Endothelial cell of umbilical vein (primary cell): ENCODE results near the gene PCNX1. TPM values are rescaled to one million over a fixed set of nuclear protein-coding genes. Genes with fewer than 3 reads are reported as not detected.

ENCODE experiments used
- BruUV-seq: library from RNA; stranded (reverse); fragments of 400-500 nt; replicated peaks from 2 replicates; lab custom pipeline; 2021; lab: Mats Ljungman, UMichigan
- CTCF ChIA-PET: fragments of 300-600, 350-600 bp; sonication (Branson Sonifier 250); formaldehyde crosslinking; loops from one replicate; lab custom pipeline; 2021; ENCODE audit warnings: antibody characterized with exemption, inconsistent platforms; lab: Charles Lee
- POLR2A ChIA-PET: fragments of 300-600, 350-600 bp; sonication (Branson Sonifier 250); formaldehyde crosslinking; loops from one replicate; lab custom pipeline; 2021; ENCODE audit warnings: antibody characterized with exemption, inconsistent platforms; lab: Charles Lee
- DNase-seq: peaks from one replicate; pipeline ENCODE4 v3.0.0-alpha.2; 2011; ENCODE audit warnings: low read depth, low spot score
- FAIRE-seq: peaks from 2 replicates; lab custom pipeline; 2011; peaks lifted over from hg19 to GRCh38; lab: Jason Lieb, UNC
- H2AFZ ChIP-seq: 2 replicates; pipeline ENCODE4 v1.6.0; 2012; ENCODE audit warnings: low read depth, low read length, control low read depth, inconsistent platforms
- H3K27ac ChIP-seq: 2 replicates; pipeline ENCODE4 v1.5.1; 2011; ENCODE audit warnings: low read depth, mild to moderate bottlenecking, control low read depth, low read length, moderate library complexity; ENCODE audit not compliant: insufficient read depth
- H3K27me3 ChIP-seq, 2 experiments: 2 replicates each; pipeline versions ENCODE4 v1.6.0 to v1.6.1; 2011; ENCODE audit warnings: low read length in 2 of 2, mixed read lengths in 1 of 2; ENCODE audit not compliant: control insufficient read depth in 2 of 2, insufficient read depth in 2 of 2
- H3K36me3 ChIP-seq, 2 experiments: 2 replicates in 1 of 2; 3 replicates in 1 of 2; pipeline ENCODE4 v1.5.1; 2011; ENCODE audit warnings: low read length in 2 of 2, mild to moderate bottlenecking in 1 of 2, moderate library complexity in 1 of 2; ENCODE audit not compliant: control insufficient read depth in 2 of 2, insufficient read depth in 2 of 2; ENCODE audit errors: extremely low read depth in 1 of 2
- H3K4me1 ChIP-seq: 3 replicates; pipeline ENCODE4 v1.5.1; 2011; ENCODE audit warnings: mild to moderate bottlenecking, low read length; ENCODE audit not compliant: control insufficient read depth, insufficient read depth; ENCODE audit errors: extremely low read depth
- H3K4me2 ChIP-seq: 2 replicates; pipeline ENCODE4 v1.6.1; 2011; ENCODE audit warnings: low read length, control low read depth, mixed read lengths; ENCODE audit not compliant: insufficient read depth
- H3K4me3 ChIP-seq, 3 experiments: fragments of 200-600 bp in 1 of 3; sonication (generic), shearing (Covaris generic) in 1 of 3; replicated peaks in 1 of 3; 2 replicates each; pipeline ENCODE4 v1.5.1; 2011 to 2016; ENCODE audit warnings: control low read depth in 3 of 3, low read length in 3 of 3, mild to moderate bottlenecking in 2 of 3, inconsistent platforms in 1 of 3, low read depth in 1 of 3, moderate library complexity in 1 of 3; ENCODE audit not compliant: insufficient read depth in 1 of 3
- H3K79me2 ChIP-seq: 2 replicates; pipeline ENCODE4 v1.6.0; 2012; ENCODE audit warnings: low read length, inconsistent platforms; ENCODE audit not compliant: control insufficient read depth, insufficient read depth
- H3K9ac ChIP-seq: replicated peaks from 2 replicates; pipeline ENCODE3; 2011; ENCODE audit warnings: low read length, control low read depth; ENCODE audit not compliant: insufficient read depth; ENCODE audit errors: extremely low read depth
- H3K9me1 ChIP-seq: replicated peaks from 3 replicates; pipeline ENCODE4 v1.6.0; 2011; ENCODE audit warnings: mild to moderate bottlenecking, low read length; ENCODE audit not compliant: control insufficient read depth, insufficient read depth; ENCODE audit errors: extremely low read depth
- H3K9me3 ChIP-seq: replicated peaks from 2 replicates; pipeline ENCODE4 v1.5.1; 2012; ENCODE audit warnings: low read length, inconsistent platforms; ENCODE audit not compliant: control insufficient read depth, insufficient read depth
- H4K20me1 ChIP-seq: replicated peaks from 2 replicates; pipeline ENCODE3; 2011; ENCODE audit warnings: mild to moderate bottlenecking, low read length; ENCODE audit not compliant: control insufficient read depth, insufficient read depth; ENCODE audit errors: extremely low read depth
- CTCF ChIP-seq, 2 donors: IDR thresholded peaks; 1 replicate in 1 of 2; 2 replicates in 1 of 2; pipeline ENCODE4 v1.5.1; 2011; ENCODE audit warnings: low read length in 2 of 2, mild to moderate bottlenecking in 2 of 2, moderate library complexity in 2 of 2, control low read depth in 1 of 2, inconsistent platforms in 1 of 2, low read depth in 1 of 2; ENCODE audit not compliant: insufficient read depth in 1 of 2; ENCODE audit errors: extremely low read depth in 1 of 2
- EZH2 ChIP-seq: IDR thresholded peaks from 2 replicates; pipeline ENCODE4 v1.6.1; 2012; ENCODE audit warnings: borderline replicate concordance, low read depth, mild to moderate bottlenecking, moderate library complexity, low read length, inconsistent platforms; ENCODE audit not compliant: severe bottlenecking
- FOS ChIP-seq: IDR thresholded peaks from 2 replicates; pipeline ENCODE4 v1.6.1; 2011; ENCODE audit warnings: mild to moderate bottlenecking, low read length, moderate library complexity, borderline replicate concordance; ENCODE audit not compliant: insufficient read depth
- GATA2 ChIP-seq: IDR thresholded peaks from 2 replicates; pipeline ENCODE4 v1.7.0; 2011; ENCODE audit warnings: low read depth, mild to moderate bottlenecking, moderate library complexity, mixed read lengths, low read length; ENCODE audit not compliant: insufficient read length, insufficient read depth
- JUN ChIP-seq: IDR thresholded peaks from 2 replicates; pipeline ENCODE4 v1.6.1; 2011; ENCODE audit warnings: borderline replicate concordance, low read depth; ENCODE audit not compliant: insufficient read length, insufficient read depth
- MAX ChIP-seq: IDR thresholded peaks from 2 replicates; pipeline ENCODE4 v1.6.1; 2011; ENCODE audit not compliant: insufficient read depth, insufficient read length
- MYC ChIP-seq: IDR thresholded peaks from one replicate; pipeline ENCODE4 v1.6.1; 2011; ENCODE audit warnings: mild to moderate bottlenecking, low read depth, low read length
- POLR2A ChIP-seq: IDR thresholded peaks from 2 replicates; pipeline ENCODE4 v1.6.1; 2012; ENCODE audit warnings: low read depth, mild to moderate bottlenecking, control low read depth, low read length
- POLR2AphosphoS5 ChIP-seq: IDR thresholded peaks from 2 replicates; pipeline ENCODE4 v1.6.1; 2012; ENCODE audit warnings: low read depth, mild to moderate bottlenecking, control low read depth, low read length, moderate library complexity; ENCODE audit not compliant: insufficient read depth
- dilution Hi-C: fragments of 300-500 bp; cut with MboI; formaldehyde crosslinking; loops from one replicate; pipeline ENCODE4 v1.15.0; 2019; ENCODE audit warnings: low sequenced_read_pairs; ENCODE audit not compliant: extremely low pct_ligation_motif_present
- intact Hi-C: fragments of 100-400 bp; cut with micrococcal nuclease; formaldehyde crosslinking; loops from one replicate; pipeline ENCODE4 v1.10.0; 2022
- polyA plus RNA-seq, 4 experiments: library from polyadenylated mRNA; depleted of rRNA in 3 of 4; stranded (reverse) in 3 of 4; unstranded in 1 of 4; fragments of >200 nt; gene quantifications; 2 replicates each; pipeline versions ENCODE4 v1.2.1 to v1.2.3, GENCODE V29; 2011 to 2012; ENCODE audit warnings: missing spikeins in 1 of 4
- total RNA-seq: library from RNA; stranded (reverse); gene quantifications from 2 replicates; pipeline ENCODE4 v1.2.3, GENCODE V29; 2021

Gene PCNX1
- total and polyA plus RNA-seq, 2 donors (not counting 3 experiments of a cell fraction or from before 2014, with no cell fraction given) = 21.4 to 40.5 TPM

- no peak overlapping the region for H3K4me3 ChIP-seq
- peaks cover 69 to 82% of the 10 kb centered on the region in 2 experiments for H3K27me3 ChIP-seq
- no peak overlapping the region for H3K27ac ChIP-seq
- H3K36me3 ChIP-seq = no peaks in the 10 kb centered on the region
- no TSS peak for BruUV-seq
- DNase-seq = no peak
- H3K4me2 ChIP-seq = no peak overlapping the region
- dilution Hi-C loops (no loop called here), intact Hi-C loops (no loop called here)
- no peak overlapping the region for H2AFZ ChIP-seq
- H3K9me1 ChIP-seq = no peaks in the 10 kb centered on the region
- ChIA-PET CTCF (interaction anchor here (0.6 to 1.7 kb wide), 7 partner anchors 9 to 68 kb away, joined by 3 to 7 read pairs (median 4); no protein-coding TSS in a partner anchor), POLR2A (interaction anchor here (0.6 kb wide), 1 partner anchor 839 kb away, joined by 7 read pairs; no protein-coding TSS in a partner anchor)
- FAIRE-seq = peak; percentile 33
- peaks cover 3% of the 10 kb centered on the region for H4K20me1 ChIP-seq
- peaks cover 7% of the 10 kb centered on the region for H3K4me1 ChIP-seq
- no peaks in the 10 kb centered on the region for H3K9me3 ChIP-seq
- no peak overlapping the region for H3K9ac ChIP-seq
- no peak for TF ChIP-seq JUN
- TF ChIP-seq POLR2A = no peak
- TF ChIP-seq GATA2 = no peak
- TF ChIP-seq EZH2 = no peak
- TF ChIP-seq CTCF (IDR thresholded peaks at IDR 0.05; ENCODE audit: extremely low read depth in 1 of 2, insufficient read depth in 1 of 2, low read depth in 1 of 2, low read length in 2 of 2) = no peak
- no peak for TF ChIP-seq MAX
- TF ChIP-seq POLR2AphosphoS5 = no peak
- no peak for TF ChIP-seq FOS
- no peak for TF ChIP-seq MYC
- H3K79me2 ChIP-seq = no peaks in the 10 kb centered on the region
Measured at GRCh38 chr14:70887737-70888499, 19.3 kb upstream of the PCNX1 start.
